ENCODE data around the gene NKAIN2. TPM values are rescaled to one million over a fixed set of nuclear protein-coding genes. Genes with fewer than 3 reads are reported as not detected.

Gene NKAIN2
- total and polyA plus RNA-seq, 7 donors: under 0.01 to 4.4 (median 0.75) TPM; not detected in 1

- intact Hi-C loops (cut with DNase I): no loop called here
- no peaks in the 10 kb centered on the region for H3K9me3 ChIP-seq
- no peak overlapping the region for H3K4me3 ChIP-seq
Observed at GRCh38 chr6:124470803-124471202, 667.1 kb downstream of the NKAIN2 start.

GRCh38 chr6:124475176-124475575, 671.5 kb downstream of the NKAIN2 start:
- Histone ChIP-seq H3K27ac (no peak overlapping the region), H3K27me3 (no peaks in the 10 kb centered on the region), H3K4me1 (no peaks in the 10 kb centered on the region), H3K4me3 (no peak overlapping the region), H3K36me3 (no peaks in the 10 kb centered on the region), H3K9me3 (no peaks in the 10 kb centered on the region)
- intact Hi-C loops (cut with DNase I): no loop called here
- TF ChIP-seq POLR2A (IDR thresholded peaks at IDR 0.05): no peak
- no peak for TF ChIP-seq EP300 (IDR thresholded peaks at IDR 0.05)
- no peak for TF ChIP-seq POLR2AphosphoS5 (IDR thresholded peaks at IDR 0.05)
- no peak for DNase-seq
- WGBS, 2 donors: 62 to 75% methylated on average over 1 of the region's 1 CpG

More at GRCh38 chr6:124470803-124471202, 667.1 kb downstream of the NKAIN2 start:
- Histone ChIP-seq H3K36me3 (no peaks in the 10 kb centered on the region), H3K27me3 (no peaks in the 10 kb centered on the region), H3K27ac (no peak overlapping the region), H3K4me1 (no peaks in the 10 kb centered on the region)
- DNase-seq: no peak
- no peak for TF ChIP-seq CTCF (IDR thresholded peaks at IDR 0.05)
- TF ChIP-seq POLR2AphosphoS5 (IDR thresholded peaks at IDR 0.05): no peak
- no peak for TF ChIP-seq POLR2A (IDR thresholded peaks at IDR 0.05)
- no peak for TF ChIP-seq EP300 (IDR thresholded peaks at IDR 0.05)

GRCh38 chr6:124478906-124479305, 675.2 kb downstream of the NKAIN2 start:
- no peak for DNase-seq
- Histone ChIP-seq H3K4me1 (no peaks in the 10 kb centered on the region), H3K36me3 (no peaks in the 10 kb centered on the region), H3K27ac (no peak overlapping the region), H3K4me3 (no peak overlapping the region), H3K9me3 (no peaks in the 10 kb centered on the region), H3K27me3 (no peaks in the 10 kb centered on the region)
- TF ChIP-seq EP300 (IDR thresholded peaks at IDR 0.05) (no peak), POLR2A (IDR thresholded peaks at IDR 0.05) (no peak), CTCF (IDR thresholded peaks at IDR 0.05) (no peak), POLR2AphosphoS5 (IDR thresholded peaks at IDR 0.05) (no peak)
- WGBS, 2 donors: 88% methylated on average over 2 of the region's 2 CpGs
- intact Hi-C loops (cut with DNase I): no loop called here

GRCh38 chr6:124479991-124480430, 676.3 kb downstream of the NKAIN2 start:
- WGBS, 2 donors: 14 to 56% methylated on average over 1 of the region's 1 CpG
- DNase-seq: no peak
- no peak overlapping the region for H3K27ac ChIP-seq
- H3K4me3 ChIP-seq: no peak overlapping the region
- no peaks in the 10 kb centered on the region for H3K4me1 ChIP-seq
- H3K9me3 ChIP-seq: no peaks in the 10 kb centered on the region
- no peaks in the 10 kb centered on the region for H3K36me3 ChIP-seq
- no peaks in the 10 kb centered on the region for H3K27me3 ChIP-seq
- intact Hi-C loops (cut with DNase I): no loop called here
- TF ChIP-seq POLR2A (IDR thresholded peaks at IDR 0.05) (no peak), CTCF (IDR thresholded peaks at IDR 0.05) (no peak), POLR2AphosphoS5 (IDR thresholded peaks at IDR 0.05) (no peak), EP300 (IDR thresholded peaks at IDR 0.05) (no peak)

- Histone ChIP-seq H3K27ac (no peak overlapping the region), H3K36me3 (no peaks in the 10 kb centered on the region), H3K27me3 (no peaks in the 10 kb centered on the region), H3K4me3 (no peak overlapping the region), H3K9me3 (no peaks in the 10 kb centered on the region), H3K4me1 (no peaks in the 10 kb centered on the region)
- no peak for DNase-seq
- intact Hi-C loops (cut with DNase I): no loop called here
- TF ChIP-seq CTCF (IDR thresholded peaks at IDR 0.05) (no peak), POLR2A (IDR thresholded peaks at IDR 0.05) (no peak), POLR2AphosphoS5 (IDR thresholded peaks at IDR 0.05) (no peak), EP300 (IDR thresholded peaks at IDR 0.05) (no peak)
- WGBS, 2 donors: 6 to 36% methylated on average over 1 of the region's 1 CpG
Observed at GRCh38 chr6:124482071-124482491, 678.4 kb downstream of the NKAIN2 start.

All from sigmoid colon (tissue), 7 donors.